HG03039 (cell line): ENCODE data around the gene PM20D2.

Experiments
- ATAC-seq: cut with Tn5 transposase; IDR thresholded peaks from one replicate; pipeline ENCODE4 v1.9.1; 2021; ENCODE audit warnings: mild to moderate bottlenecking, moderate library complexity; ENCODE audit not compliant: unreplicated experiment

The PM20D2 gene

DNA sequence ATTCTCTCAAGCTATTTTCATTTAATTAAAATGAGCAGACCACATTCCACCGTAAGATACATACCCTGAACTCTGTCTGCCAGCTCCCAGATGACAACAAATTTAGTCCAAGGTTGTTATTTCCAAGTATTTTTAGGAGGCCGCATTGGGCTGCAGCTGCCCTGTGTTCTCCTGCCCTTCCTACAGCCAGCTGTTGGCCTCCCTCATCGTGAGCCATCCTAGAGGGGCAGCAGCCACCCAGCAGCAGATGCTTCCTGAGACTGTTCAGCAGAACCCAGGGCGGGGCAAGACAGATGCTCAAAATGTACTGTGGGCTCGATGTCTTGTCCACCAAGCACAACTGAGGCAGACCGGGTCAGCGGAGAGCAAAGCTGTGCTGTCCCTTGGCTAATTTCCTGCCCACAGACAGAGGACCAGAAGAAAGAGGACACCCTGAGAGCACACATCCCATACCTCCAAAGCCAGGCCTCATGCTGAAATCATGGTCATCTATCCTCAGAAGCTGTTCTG is 54.9 kb downstream of the PM20D2 start:
- no peak for ATAC-seq

DNA sequence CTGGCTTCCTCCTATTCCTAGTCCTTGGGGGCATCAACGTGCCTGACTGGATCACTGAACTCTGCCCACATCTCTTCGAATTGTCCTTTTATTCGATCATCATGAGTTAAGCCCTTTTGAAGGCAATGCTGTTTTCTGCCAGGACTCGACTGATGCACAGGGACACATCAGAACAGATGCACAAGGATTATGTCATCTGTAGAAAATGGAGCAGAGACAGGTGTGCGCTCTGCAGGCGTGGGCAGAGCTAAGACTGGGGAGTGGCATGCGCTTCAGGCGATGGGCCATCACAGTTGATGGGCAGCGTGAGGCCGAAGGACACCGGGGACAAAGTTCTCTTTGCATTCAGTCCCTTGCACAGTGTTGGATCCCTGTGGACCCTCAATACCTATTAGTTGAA is 58.2 kb downstream of the PM20D2 start:
- ATAC-seq: no peak

- ATAC-seq: no peak
These were observed 60.0 kb downstream of the PM20D2 start for GRCh38 chr6:89205819-89206218.

DNA sequence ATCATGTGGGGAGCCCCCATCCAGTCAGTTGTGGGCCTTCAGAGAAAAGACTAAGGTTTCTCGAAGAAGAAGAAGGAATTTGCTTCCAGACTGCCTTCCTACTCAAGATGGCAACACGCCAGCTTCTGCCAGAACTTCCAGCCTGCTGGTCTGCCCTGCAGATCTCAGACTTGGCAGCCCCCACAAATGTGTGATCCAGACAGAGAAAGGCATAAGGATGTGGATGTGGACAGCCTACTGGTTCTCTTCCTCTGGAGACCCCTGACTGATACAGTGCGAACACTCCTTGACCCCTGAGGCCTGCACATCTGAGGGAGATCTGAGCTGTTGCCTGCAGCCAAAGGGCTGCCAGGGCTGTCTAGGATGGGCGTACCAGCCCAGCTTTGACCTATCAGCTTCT is 62.7 kb downstream of the PM20D2 start:
- ATAC-seq: no peak

DNA sequence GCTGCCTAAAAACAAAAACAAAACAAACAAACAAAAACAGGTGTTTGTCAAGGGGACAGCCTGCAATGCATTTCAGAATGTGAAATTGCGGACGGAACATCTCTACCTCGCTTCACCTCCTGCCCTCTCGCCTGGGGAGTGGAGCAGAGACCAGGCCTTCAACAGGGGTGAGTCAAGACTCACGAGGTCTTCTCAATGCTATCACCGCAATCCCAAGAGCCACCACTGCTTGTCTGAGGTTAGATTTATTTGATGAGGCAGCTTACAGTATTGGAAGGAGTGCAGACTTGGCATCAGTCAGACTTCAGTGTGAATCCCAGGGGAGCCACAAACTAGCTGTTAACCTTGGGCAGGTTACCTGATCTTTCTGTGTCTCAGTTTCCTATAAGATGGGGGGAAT is 63.6 kb downstream of the PM20D2 start:
- no peak for ATAC-seq

DNA sequence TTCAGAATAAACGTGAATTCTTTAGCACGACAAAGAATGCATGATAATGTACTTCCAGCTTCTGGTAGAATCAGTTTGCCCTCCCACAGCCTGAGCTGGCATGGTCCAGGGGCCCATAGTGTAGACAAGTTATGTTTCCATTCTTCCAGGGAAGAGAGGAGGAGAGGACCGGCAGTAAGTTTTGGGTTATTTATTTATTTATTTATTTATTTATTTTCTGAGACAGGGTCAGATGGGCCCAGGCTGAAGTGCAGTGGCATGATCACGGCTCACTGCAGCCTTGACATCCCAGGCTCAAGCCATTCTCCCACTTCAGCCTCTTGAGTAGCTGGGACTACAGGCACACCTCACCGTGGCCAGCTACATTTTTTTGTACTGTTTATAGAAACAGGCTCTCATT is 66.6 kb downstream of the PM20D2 start:
- ATAC-seq: no peak

- ATAC-seq: no peak
These were observed 68.3 kb downstream of the PM20D2 start for GRCh38 chr6:89214197-89214596.
